Naive B cell (primary cell): Measurements from ENCODE around the gene LELP1. TPM values are rescaled to one million over a fixed set of nuclear protein-coding genes. Genes with fewer than 3 reads are reported as not detected.
"Not testable (repeated sequence)": the region's sequence is repeated elsewhere in the genome, so short reads cannot be mapped to it uniquely, and the experiment has no call there.

Experiments used
- ATAC-seq, 2 donors: fragments of 150-1000 bp; cut with Tn5 transposase; 2 replicates each; pipeline ENCODE4 v1.10.0; 2021; ENCODE audit warnings: low read depth in 2 of 2, mild to moderate bottlenecking in 2 of 2, moderate library complexity in 2 of 2
- DNase-seq: peaks from one replicate; pipeline ENCODE4 v3.0.0; 2022
- H3K27ac Mint-ChIP-seq, 6 donors: one replicate each; pipeline ENCODE4 v1.8.0; 2020 to 2022; ENCODE audit warnings: mild to moderate bottlenecking in 6 of 6, mixed read lengths in 6 of 6, moderate library complexity in 5 of 6, inconsistent platforms in 2 of 6
- H3K27me3 Mint-ChIP-seq, 3 donors: one replicate each; pipeline ENCODE4 v1.8.0; 2021 to 2022; ENCODE audit warnings: mixed read lengths in 3 of 3, mild to moderate bottlenecking in 1 of 3
- H3K36me3 Mint-ChIP-seq, 2 donors: one replicate each; pipeline ENCODE4 v1.8.0; 2020 to 2022; ENCODE audit warnings: mixed read lengths in 2 of 2, inconsistent platforms in 1 of 2, mild to moderate bottlenecking in 1 of 2
- H3K4me1 Mint-ChIP-seq, 3 donors: one replicate each; pipeline ENCODE4 v1.8.0; 2020 to 2022; ENCODE audit warnings: mixed read lengths in 3 of 3, inconsistent platforms in 1 of 3, mild to moderate bottlenecking in 1 of 3, moderate library complexity in 1 of 3
- H3K4me3 Mint-ChIP-seq, 8 donors: one replicate each; pipeline ENCODE4 v1.8.0; 2020 to 2022; ENCODE audit warnings: mild to moderate bottlenecking in 8 of 8, mixed read lengths in 8 of 8, moderate library complexity in 8 of 8, inconsistent platforms in 2 of 8
- H3K9me3 Mint-ChIP-seq, 7 donors: one replicate each; pipeline ENCODE4 v1.8.0; 2020 to 2022; ENCODE audit warnings: mixed read lengths in 7 of 7, mild to moderate bottlenecking in 5 of 7, inconsistent platforms in 2 of 7, moderate library complexity in 1 of 7
- polyA plus RNA-seq, 6 donors: library from polyadenylated mRNA; unstranded; fragments of 300-500 nt; fragmentation: Illumina TruSeq; gene quantifications; one replicate each; pipeline ENCODE4 v1.2.3, GENCODE V29; 2021; ENCODE audit warnings: low read depth in 6 of 6

The LELP1 gene
- polyA plus RNA-seq, 6 donors from 2014 or later, result not detected

GRCh38 chr1:153212201-153212600, 9.0 kb downstream of the LELP1 start:
- DNase-seq (no peak), ATAC-seq (no peak)
- H3K36me3 Mint-ChIP-seq, result no peaks in the 10 kb centered on the region
- H3K4me3 Mint-ChIP-seq, result no peak overlapping the region
- peaks cover 0 to 2% (median 0%) of the 10 kb centered on the region in 7 donors for H3K9me3 Mint-ChIP-seq
- H3K27ac Mint-ChIP-seq, result no peak overlapping the region
- H3K4me1 Mint-ChIP-seq, result no peaks in the 10 kb centered on the region
- peaks cover 29 to 45% (median 41%) of the 10 kb centered on the region in 3 donors for H3K27me3 Mint-ChIP-seq

GRCh38 chr1:153213519-153213918, 10.3 kb downstream of the LELP1 start:
- DNase-seq (no peak), ATAC-seq (no peak)
- no peaks in the 10 kb centered on the region for H3K4me1 Mint-ChIP-seq
- no peak overlapping the region for H3K27ac Mint-ChIP-seq
- peaks cover 0 to 2% (median 0%) of the 10 kb centered on the region in 7 donors for H3K9me3 Mint-ChIP-seq
- H3K36me3 Mint-ChIP-seq, result no peaks in the 10 kb centered on the region
- H3K4me3 Mint-ChIP-seq, result no peak overlapping the region
- H3K27me3 Mint-ChIP-seq, result peaks cover 35 to 53% (median 48%) of the 10 kb centered on the region in 3 donors

- no peak for DNase-seq
These were observed 14.0 kb downstream of the LELP1 start, which contains the start of gene PRR9 for GRCh38 chr1:153217212-153217611. TSS of gene PRR9 (plus strand) at chr1:153217584. CDS start at chr1:153218145, 561 bp downstream.

GRCh38 chr1:153217744-153218416, 14.7 kb downstream of the LELP1 start:
- Mint-ChIP-seq H3K4me1 (peaks cover 0 to 2% (median 0%) of the 10 kb centered on the region in 3 donors), H3K36me3 (no peaks in the 10 kb centered on the region), H3K4me3 (no peak overlapping the region), H3K27me3 (peaks cover 21 to 46% (median 45%) of the 10 kb centered on the region in 3 donors), H3K9me3 (peaks cover 0 to 1% (median 0%) of the 10 kb centered on the region in 7 donors), H3K27ac (no peak overlapping the region)
- DNase-seq (no peak), ATAC-seq (no peak)

More at GRCh38 chr1:153217212-153217611, 14.0 kb downstream of the LELP1 start, which contains the start of gene PRR9:
- no peak for ATAC-seq
- Mint-ChIP-seq H3K4me1 (no peaks in the 10 kb centered on the region), H3K27me3 (peaks cover 24 to 50% (median 48%) of the 10 kb centered on the region in 3 donors), H3K36me3 (no peaks in the 10 kb centered on the region), H3K4me3 (peak within 1 kb of the TSS in 1 of 8 donors; percentile 31), H3K27ac (no peak within 1 kb of the TSS), H3K9me3 (peaks cover 0 to 1% (median 0%) of the 10 kb centered on the region in 7 donors)

GRCh38 chr1:153220606-153221303, 17.5 kb downstream of the LELP1 start:
- no peak for ATAC-seq
- DNase-seq, result no peak
- Mint-ChIP-seq H3K27me3 (peaks cover 20 to 42% (median 36%) of the 10 kb centered on the region in 3 donors), H3K9me3 (peaks cover 0 to 2% (median 0%) of the 10 kb centered on the region in 7 donors), H3K36me3 (no peaks in the 10 kb centered on the region), H3K4me3 (no peak overlapping the region), H3K4me1 (peaks cover 3 to 6% (median 4%) of the 10 kb centered on the region in 3 donors), H3K27ac (peak overlapping the region in 1 of 6 donors; percentile 70)

- ATAC-seq, result peak in 1 of 2 donors; percentile 44
- not testable (repeated sequence) for H3K9me3 Mint-ChIP-seq
These were observed 20.0 kb downstream of the LELP1 start for GRCh38 chr1:153223040-153223891.

GRCh38 chr1:153227810-153228209, 24.6 kb downstream of the LELP1 start:
- H3K4me1 Mint-ChIP-seq, result peaks cover 3 to 11% (median 5%) of the 10 kb centered on the region in 3 donors
- DNase-seq (no peak), ATAC-seq (no peak)
- H3K9me3 Mint-ChIP-seq, result peaks cover 0 to 2% (median 0%) of the 10 kb centered on the region in 7 donors
- no peaks in the 10 kb centered on the region for H3K36me3 Mint-ChIP-seq
- H3K4me3 Mint-ChIP-seq, result no peak overlapping the region
- H3K27ac Mint-ChIP-seq, result no peak overlapping the region
- peaks cover 15 to 31% (median 21%) of the 10 kb centered on the region in 3 donors for H3K27me3 Mint-ChIP-seq

More at GRCh38 chr1:153223040-153223891, 20.0 kb downstream of the LELP1 start:
- peaks cover 14 to 34% (median 16%) of the 10 kb centered on the region in 3 donors for H3K27me3 Mint-ChIP-seq
- not testable (repeated sequence) for H3K36me3 Mint-ChIP-seq, H3K27ac Mint-ChIP-seq, H3K4me1 Mint-ChIP-seq, H3K4me3 Mint-ChIP-seq
- DNase-seq, result peak; percentile 20

GRCh38 chr1:153228491-153228890, 25.3 kb downstream of the LELP1 start:
- DNase-seq (no peak), ATAC-seq (no peak)
- Mint-ChIP-seq H3K9me3 (peaks cover 0 to 2% (median 0%) of the 10 kb centered on the region in 7 donors), H3K4me1 (peaks cover 0 to 8% (median 3%) of the 10 kb centered on the region in 3 donors), H3K36me3 (no peaks in the 10 kb centered on the region), H3K27ac (no peak overlapping the region), H3K4me3 (no peak overlapping the region), H3K27me3 (peaks cover 10 to 24% (median 14%) of the 10 kb centered on the region in 3 donors)

GRCh38 chr1:153229076-153229829, 26.0 kb downstream of the LELP1 start:
- ATAC-seq, H3K9me3 Mint-ChIP-seq, H3K4me1 Mint-ChIP-seq, H3K36me3 Mint-ChIP-seq, DNase-seq: not testable (repeated sequence)
- peaks cover 9 to 19% (median 10%) of the 10 kb centered on the region in 3 donors for H3K27me3 Mint-ChIP-seq
- H3K4me3 Mint-ChIP-seq, result peak overlapping the region in 1 of 8 donors; percentile 69
- H3K27ac Mint-ChIP-seq, result peak overlapping the region in 1 of 6 donors; percentile 8

- DNase-seq (no peak), ATAC-seq (no peak)
- Mint-ChIP-seq H3K36me3 (no peaks in the 10 kb centered on the region), H3K4me3 (no peak overlapping the region), H3K27me3 (peaks cover 9 to 19% (median 11%) of the 10 kb centered on the region in 3 donors), H3K9me3 (no peaks in the 10 kb centered on the region), H3K27ac (no peak overlapping the region), H3K4me1 (peaks cover 0 to 8% (median 3%) of the 10 kb centered on the region in 3 donors)
These were observed 28.1 kb downstream of the LELP1 start for GRCh38 chr1:153231363-153231762.

- H3K27me3 Mint-ChIP-seq, result peaks cover 9 to 19% (median 11%) of the 10 kb centered on the region in 3 donors
- H3K9me3 Mint-ChIP-seq, result no peaks in the 10 kb centered on the region
- H3K36me3 Mint-ChIP-seq, result no peaks in the 10 kb centered on the region
- peak overlapping the region in 1 of 6 donors; percentile 44 for H3K27ac Mint-ChIP-seq
- DNase-seq (no peak), ATAC-seq (no peak)
- H3K4me3 Mint-ChIP-seq, result no peak overlapping the region
- H3K4me1 Mint-ChIP-seq, result peaks cover 0 to 8% (median 3%) of the 10 kb centered on the region in 3 donors
These were observed 28.6 kb downstream of the LELP1 start for GRCh38 chr1:153231785-153232184.

GRCh38 chr1:153232553-153232952, 29.3 kb downstream of the LELP1 start:
- Mint-ChIP-seq H3K4me1 (peaks cover 0 to 8% (median 3%) of the 10 kb centered on the region in 3 donors), H3K27ac (no peak overlapping the region), H3K27me3 (peaks cover 11 to 19% (median 16%) of the 10 kb centered on the region in 3 donors), H3K9me3 (no peaks in the 10 kb centered on the region), H3K36me3 (no peaks in the 10 kb centered on the region), H3K4me3 (no peak overlapping the region)
- DNase-seq (no peak), ATAC-seq (no peak)
